ENCODE results near the gene OSBPL10.

GRCh38 chr3:31725568-31725967, 255.5 kb downstream of the OSBPL10 start:
- TF ChIP-seq, protein P1, sequence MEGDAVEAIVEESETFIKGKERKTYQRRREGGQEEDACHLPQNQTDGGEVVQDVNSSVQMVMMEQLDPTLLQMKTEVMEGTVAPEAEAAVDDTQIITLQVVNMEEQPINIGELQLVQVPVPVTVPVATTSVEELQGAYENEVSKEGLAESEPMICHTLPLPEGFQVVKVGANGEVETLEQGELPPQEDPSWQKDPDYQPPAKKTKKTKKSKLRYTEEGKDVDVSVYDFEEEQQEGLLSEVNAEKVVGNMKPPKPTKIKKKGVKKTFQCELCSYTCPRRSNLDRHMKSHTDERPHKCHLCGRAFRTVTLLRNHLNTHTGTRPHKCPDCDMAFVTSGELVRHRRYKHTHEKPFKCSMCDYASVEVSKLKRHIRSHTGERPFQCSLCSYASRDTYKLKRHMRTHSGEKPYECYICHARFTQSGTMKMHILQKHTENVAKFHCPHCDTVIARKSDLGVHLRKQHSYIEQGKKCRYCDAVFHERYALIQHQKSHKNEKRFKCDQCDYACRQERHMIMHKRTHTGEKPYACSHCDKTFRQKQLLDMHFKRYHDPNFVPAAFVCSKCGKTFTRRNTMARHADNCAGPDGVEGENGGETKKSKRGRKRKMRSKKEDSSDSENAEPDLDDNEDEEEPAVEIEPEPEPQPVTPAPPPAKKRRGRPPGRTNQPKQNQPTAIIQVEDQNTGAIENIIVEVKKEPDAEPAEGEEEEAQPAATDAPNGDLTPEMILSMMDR (conservative IDR thresholded peaks at IDR 0.05; ENCODE audit: low read depth, low read length): no peak
- no peak for TF ChIP-seq EZH2 (IDR thresholded peaks at IDR 0.05; ENCODE audit: borderline replicate concordance, low read depth, low read length, poor library complexity, severe bottlenecking)
